ENCODE results near the gene SIM2. TPM values are rescaled to one million over a fixed set of nuclear protein-coding genes. Genes with fewer than 3 reads are reported as not detected.

Gene SIM2
- total and polyA plus RNA-seq, 2 donors (not counting 1 experiment from before 2014, with no cell fraction given) = not detected

DNA sequence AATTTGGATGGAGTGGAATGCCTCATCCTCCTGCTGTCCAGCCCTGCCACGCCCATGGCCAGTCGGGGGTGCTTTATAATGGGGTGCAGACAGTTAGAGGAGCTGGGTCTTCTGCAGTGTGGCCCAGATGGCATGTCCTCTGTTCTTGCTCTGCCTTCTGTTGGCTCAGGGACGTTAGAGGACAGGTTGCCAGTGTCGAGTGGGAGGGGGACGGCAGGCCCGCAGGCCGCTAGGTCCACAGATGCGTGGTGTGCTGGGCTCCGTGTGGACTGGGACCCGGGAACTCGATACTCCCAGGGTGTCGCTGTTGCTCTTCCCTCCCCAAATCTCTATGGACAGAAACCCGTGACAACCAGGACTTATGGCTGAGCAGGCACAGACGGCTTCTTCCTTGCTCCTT, 33.3 kb downstream of the SIM2 start:
- CTCF ChIA-PET = no interaction called here
- no peaks in the 10 kb centered on the region for H3K36me3 ChIP-seq (replicated peaks in 1 of 2; ENCODE audit: control extremely low read depth in 1 of 2, control insufficient read depth in 1 of 2, extremely low read depth in 1 of 2, insufficient read depth in 2 of 2, low read length in 1 of 2)
- Mint-ChIP-seq H3K4me1 (no peaks in the 10 kb centered on the region), H3K4me3 (no peak overlapping the region), H3K27ac (no peak overlapping the region), H3K27me3 (peaks cover 5% of the 10 kb centered on the region), H3K9me3 (ENCODE audit: insufficient read depth) (no peaks in the 10 kb centered on the region)
- no peak overlapping the region for H3K4me2 ChIP-seq (replicated peaks; ENCODE audit: low read depth, low read length, poor library complexity, severe bottlenecking)
- H3K9ac ChIP-seq (ENCODE audit: low read length) = no peak overlapping the region
- ATAC-seq (ENCODE audit: low read depth) (no peak), DNase-seq (no peak)
- H3K27ac ChIP-seq (ENCODE audit: low read length in 2 of 2) = no peak overlapping the region
- intact Hi-C loops (cut with micrococcal nuclease) = no loop called here
- no peaks in the 10 kb centered on the region for H4K20me1 ChIP-seq (ENCODE audit: control insufficient read depth, insufficient read depth, low read length, poor library complexity, severe bottlenecking)
- no peak for TF ChIP-seq EZH2 (IDR thresholded peaks at IDR 0.05; ENCODE audit: borderline replicate concordance, insufficient read depth, low read depth, low read length, poor library complexity, severe bottlenecking)
- TF ChIP-seq, protein P1, sequence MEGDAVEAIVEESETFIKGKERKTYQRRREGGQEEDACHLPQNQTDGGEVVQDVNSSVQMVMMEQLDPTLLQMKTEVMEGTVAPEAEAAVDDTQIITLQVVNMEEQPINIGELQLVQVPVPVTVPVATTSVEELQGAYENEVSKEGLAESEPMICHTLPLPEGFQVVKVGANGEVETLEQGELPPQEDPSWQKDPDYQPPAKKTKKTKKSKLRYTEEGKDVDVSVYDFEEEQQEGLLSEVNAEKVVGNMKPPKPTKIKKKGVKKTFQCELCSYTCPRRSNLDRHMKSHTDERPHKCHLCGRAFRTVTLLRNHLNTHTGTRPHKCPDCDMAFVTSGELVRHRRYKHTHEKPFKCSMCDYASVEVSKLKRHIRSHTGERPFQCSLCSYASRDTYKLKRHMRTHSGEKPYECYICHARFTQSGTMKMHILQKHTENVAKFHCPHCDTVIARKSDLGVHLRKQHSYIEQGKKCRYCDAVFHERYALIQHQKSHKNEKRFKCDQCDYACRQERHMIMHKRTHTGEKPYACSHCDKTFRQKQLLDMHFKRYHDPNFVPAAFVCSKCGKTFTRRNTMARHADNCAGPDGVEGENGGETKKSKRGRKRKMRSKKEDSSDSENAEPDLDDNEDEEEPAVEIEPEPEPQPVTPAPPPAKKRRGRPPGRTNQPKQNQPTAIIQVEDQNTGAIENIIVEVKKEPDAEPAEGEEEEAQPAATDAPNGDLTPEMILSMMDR (IDR thresholded peaks at IDR 0.05) = no peak
- no peak overlapping the region for H2AFZ ChIP-seq (ENCODE audit: insufficient read depth, low read depth, low read length, poor library complexity, severe bottlenecking)
- no peaks in the 10 kb centered on the region for H3K4me1 ChIP-seq (ENCODE audit: control insufficient read depth in 2 of 2, insufficient read depth in 2 of 2, low read length in 2 of 2)
- H3K4me3 ChIP-seq (ENCODE audit: control extremely low read depth in 1 of 5, extremely low read depth in 1 of 5, insufficient read depth in 1 of 5, low read depth in 2 of 5, low read length in 4 of 5) = no peak overlapping the region
- 87% methylated on average over 11 of the region's 14 CpGs for WGBS (ENCODE audit: insufficient coverage)
- H3K27me3 ChIP-seq (replicated peaks in 1 of 4; ENCODE audit: control extremely low read depth in 1 of 4, control insufficient read depth in 3 of 4, insufficient read depth in 4 of 4, low read length in 3 of 4) = peaks cover 0 to 1% (median 0%) of the 10 kb centered on the region in 4 experiments
- no peaks in the 10 kb centered on the region for H3K79me2 ChIP-seq (ENCODE audit: control insufficient read depth, insufficient read depth, low read length)
- POLR2A ChIA-PET = no interaction called here
- peaks cover 0 to 24% (median 0%) of the 10 kb centered on the region in 3 donors for H3K9me3 ChIP-seq (ENCODE audit: control extremely low read depth in 1 of 3, control insufficient read depth in 2 of 3, insufficient read depth in 1 of 3, low read length in 2 of 3)

DNA sequence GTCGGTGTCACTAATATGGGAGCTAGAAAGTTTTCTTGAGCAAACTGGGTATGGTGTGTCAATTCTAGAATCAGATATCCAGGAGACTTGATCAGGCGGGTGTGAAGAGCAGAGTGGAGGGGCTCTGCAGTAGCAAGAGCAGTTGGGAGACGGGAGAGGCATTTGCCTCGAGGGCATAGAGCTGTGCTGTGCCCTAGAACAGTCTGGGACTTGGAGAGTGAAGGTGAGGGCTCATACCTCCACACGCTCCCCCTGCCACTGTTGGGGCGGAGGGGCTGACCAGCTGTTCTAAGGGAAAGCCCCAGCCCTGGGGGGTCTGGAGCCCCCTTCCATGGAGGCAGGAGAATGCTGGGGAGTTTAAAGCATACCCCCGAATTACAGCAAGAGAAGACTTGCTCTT, 33.8 kb downstream of the SIM2 start:
- H3K4me3 ChIP-seq (ENCODE audit: control extremely low read depth in 1 of 5, extremely low read depth in 1 of 5, insufficient read depth in 1 of 5, low read depth in 2 of 5, low read length in 4 of 5) = no peak overlapping the region
- CTCF ChIA-PET = no interaction called here
- no peaks in the 10 kb centered on the region for H3K4me1 Mint-ChIP-seq
- intact Hi-C loops (cut with micrococcal nuclease) = no loop called here
- no peak overlapping the region for H3K4me3 Mint-ChIP-seq
- H4K20me1 ChIP-seq (ENCODE audit: control insufficient read depth, insufficient read depth, low read length, poor library complexity, severe bottlenecking) = no peaks in the 10 kb centered on the region
- H3K27me3 Mint-ChIP-seq = peaks cover 5% of the 10 kb centered on the region
- TF ChIP-seq, protein P1 (IDR thresholded peaks at IDR 0.05) = no peak
- TF ChIP-seq EZH2 (IDR thresholded peaks at IDR 0.05; ENCODE audit: borderline replicate concordance, insufficient read depth, low read depth, low read length, poor library complexity, severe bottlenecking) = no peak
- H3K9me3 ChIP-seq (ENCODE audit: control extremely low read depth in 1 of 3, control insufficient read depth in 2 of 3, insufficient read depth in 1 of 3, low read length in 2 of 3) = peaks cover 0 to 24% (median 0%) of the 10 kb centered on the region in 3 donors
- ATAC-seq (ENCODE audit: low read depth) = no peak
- DNase-seq = no peak
- H3K9me3 Mint-ChIP-seq (ENCODE audit: insufficient read depth) = no peaks in the 10 kb centered on the region
- no peak overlapping the region for H2AFZ ChIP-seq (ENCODE audit: insufficient read depth, low read depth, low read length, poor library complexity, severe bottlenecking)
- H3K27ac ChIP-seq (ENCODE audit: low read length in 2 of 2) = no peak overlapping the region
- WGBS (ENCODE audit: insufficient coverage) = 96% methylated on average over 7 of the region's 7 CpGs
- no peaks in the 10 kb centered on the region for H3K4me1 ChIP-seq (ENCODE audit: control insufficient read depth in 2 of 2, insufficient read depth in 2 of 2, low read length in 2 of 2)
- no peak overlapping the region for H3K9ac ChIP-seq (ENCODE audit: low read length)
- no peaks in the 10 kb centered on the region for H3K79me2 ChIP-seq (ENCODE audit: control insufficient read depth, insufficient read depth, low read length)
- H3K4me2 ChIP-seq (replicated peaks; ENCODE audit: low read depth, low read length, poor library complexity, severe bottlenecking) = no peak overlapping the region
- no peaks in the 10 kb centered on the region for H3K36me3 ChIP-seq (replicated peaks in 1 of 2; ENCODE audit: control extremely low read depth in 1 of 2, control insufficient read depth in 1 of 2, extremely low read depth in 1 of 2, insufficient read depth in 2 of 2, low read length in 1 of 2)
- peaks cover 0 to 3% (median 0%) of the 10 kb centered on the region in 4 experiments for H3K27me3 ChIP-seq (replicated peaks in 1 of 4; ENCODE audit: control extremely low read depth in 1 of 4, control insufficient read depth in 3 of 4, insufficient read depth in 4 of 4, low read length in 3 of 4)
- no peak overlapping the region for H3K27ac Mint-ChIP-seq
- POLR2A ChIA-PET = no interaction called here

Measured in B cell (primary cell).